ENCODE measurements around the gene ARHGAP20.

The ARHGAP20 gene

GRCh38 chr11:110711448-110711775, 825 bp downstream of the ARHGAP20 start:
- DNase-seq (ENCODE audit: low spot score in 2 of 2), result no peak

GRCh38 chr11:110710628-110711381, 1.4 kb downstream of the ARHGAP20 start:
- peaks cover 14% of the 10 kb centered on the region for H3K4me1 Mint-ChIP-seq
- H3K36me3 Mint-ChIP-seq (ENCODE audit: insufficient read depth), result peaks cover 1% of the 10 kb centered on the region
- peaks cover 55% of the 10 kb centered on the region for H3K27me3 Mint-ChIP-seq
- H3K9me3 Mint-ChIP-seq, result no peaks in the 10 kb centered on the region
- H3K27ac Mint-ChIP-seq (ENCODE audit: low read depth), result no peak overlapping the region
- H3K4me3 Mint-ChIP-seq, result peak overlapping the region; percentile 78
- no peak for ATAC-seq (replicated peaks; ENCODE audit: extremely low read depth, poor library complexity, severe bottlenecking)
- no peak for DNase-seq (ENCODE audit: low spot score in 2 of 2)

More at GRCh38 chr11:110711448-110711775, 825 bp downstream of the ARHGAP20 start:
- H3K9me3 Mint-ChIP-seq, result no peaks in the 10 kb centered on the region
- H3K4me3 Mint-ChIP-seq, result peak overlapping the region; percentile 78
- H3K27me3 Mint-ChIP-seq, result peaks cover 55% of the 10 kb centered on the region
- peaks cover 1% of the 10 kb centered on the region for H3K36me3 Mint-ChIP-seq (ENCODE audit: insufficient read depth)
- H3K27ac Mint-ChIP-seq (ENCODE audit: low read depth), result no peak overlapping the region
- peaks cover 14% of the 10 kb centered on the region for H3K4me1 Mint-ChIP-seq
- ATAC-seq (replicated peaks; ENCODE audit: extremely low read depth, poor library complexity, severe bottlenecking), result no peak

- H3K4me1 Mint-ChIP-seq, result no peaks in the 10 kb centered on the region
- ATAC-seq (replicated peaks; ENCODE audit: extremely low read depth, poor library complexity, severe bottlenecking), result no peak
- no peaks in the 10 kb centered on the region for H3K36me3 Mint-ChIP-seq (ENCODE audit: insufficient read depth)
- peaks cover 24% of the 10 kb centered on the region for H3K27me3 Mint-ChIP-seq
- H3K27ac Mint-ChIP-seq (ENCODE audit: low read depth), result no peak overlapping the region
- DNase-seq (ENCODE audit: low spot score in 2 of 2), result no peak
- no peak overlapping the region for H3K4me3 Mint-ChIP-seq
- H3K9me3 Mint-ChIP-seq, result no peaks in the 10 kb centered on the region
Measured at GRCh38 chr11:110704210-110704864, 7.9 kb downstream of the ARHGAP20 start.

GRCh38 chr11:110691926-110692325, 20.3 kb downstream of the ARHGAP20 start:
- H3K4me3 Mint-ChIP-seq, result no peak overlapping the region
- H3K4me1 Mint-ChIP-seq, result no peaks in the 10 kb centered on the region
- ATAC-seq (replicated peaks; ENCODE audit: extremely low read depth, poor library complexity, severe bottlenecking), result no peak
- peaks cover 9% of the 10 kb centered on the region for H3K27me3 Mint-ChIP-seq
- DNase-seq (ENCODE audit: low spot score in 2 of 2), result no peak
- H3K9me3 Mint-ChIP-seq, result no peaks in the 10 kb centered on the region
- H3K36me3 Mint-ChIP-seq (ENCODE audit: insufficient read depth), result no peaks in the 10 kb centered on the region
- H3K27ac Mint-ChIP-seq (ENCODE audit: low read depth), result no peak overlapping the region

- Mint-ChIP-seq H3K27me3 (peaks cover 9% of the 10 kb centered on the region), H3K4me1 (no peaks in the 10 kb centered on the region), H3K4me3 (no peak overlapping the region), H3K36me3 (ENCODE audit: insufficient read depth) (no peaks in the 10 kb centered on the region), H3K9me3 (no peaks in the 10 kb centered on the region), H3K27ac (ENCODE audit: low read depth) (no peak overlapping the region)
- DNase-seq (ENCODE audit: low spot score in 2 of 2) (no peak), ATAC-seq (replicated peaks; ENCODE audit: extremely low read depth, poor library complexity, severe bottlenecking) (no peak)
Measured at GRCh38 chr11:110689306-110689705, 22.9 kb downstream of the ARHGAP20 start.

GRCh38 chr11:110679323-110679975, 32.8 kb downstream of the ARHGAP20 start:
- H3K9me3 Mint-ChIP-seq, result no peaks in the 10 kb centered on the region
- H3K36me3 Mint-ChIP-seq (ENCODE audit: insufficient read depth), result no peaks in the 10 kb centered on the region
- DNase-seq (ENCODE audit: low spot score in 2 of 2) (no peak), ATAC-seq (replicated peaks; ENCODE audit: extremely low read depth, poor library complexity, severe bottlenecking) (no peak)
- H3K27ac Mint-ChIP-seq (ENCODE audit: low read depth), result no peak overlapping the region
- H3K27me3 Mint-ChIP-seq, result no peaks in the 10 kb centered on the region
- no peaks in the 10 kb centered on the region for H3K4me1 Mint-ChIP-seq
- H3K4me3 Mint-ChIP-seq, result no peak overlapping the region

GRCh38 chr11:110675548-110675947, 36.7 kb downstream of the ARHGAP20 start:
- H3K9me3 Mint-ChIP-seq, result no peaks in the 10 kb centered on the region
- no peak for DNase-seq (ENCODE audit: low spot score in 2 of 2)
- H3K27me3 Mint-ChIP-seq, result peaks cover 9% of the 10 kb centered on the region
- no peaks in the 10 kb centered on the region for H3K4me1 Mint-ChIP-seq
- H3K4me3 Mint-ChIP-seq, result no peak overlapping the region
- H3K36me3 Mint-ChIP-seq (ENCODE audit: insufficient read depth), result no peaks in the 10 kb centered on the region
- no peak for ATAC-seq (replicated peaks; ENCODE audit: extremely low read depth, poor library complexity, severe bottlenecking)
- H3K27ac Mint-ChIP-seq (ENCODE audit: low read depth), result no peak overlapping the region

GRCh38 chr11:110665689-110666465, 46.4 kb downstream of the ARHGAP20 start:
- Mint-ChIP-seq H3K4me3 (no peak overlapping the region), H3K27me3 (peaks cover 19% of the 10 kb centered on the region), H3K9me3 (no peaks in the 10 kb centered on the region), H3K27ac (ENCODE audit: low read depth) (no peak overlapping the region), H3K4me1 (no peaks in the 10 kb centered on the region), H3K36me3 (ENCODE audit: insufficient read depth) (no peaks in the 10 kb centered on the region)
- no peak for ATAC-seq (replicated peaks; ENCODE audit: extremely low read depth, poor library complexity, severe bottlenecking)
- DNase-seq (ENCODE audit: low spot score in 2 of 2), result no peak

GRCh38 chr11:110655967-110656366, 56.3 kb downstream of the ARHGAP20 start:
- Mint-ChIP-seq H3K4me1 (no peaks in the 10 kb centered on the region), H3K4me3 (no peak overlapping the region), H3K27ac (ENCODE audit: low read depth) (no peak overlapping the region), H3K27me3 (peaks cover 42% of the 10 kb centered on the region), H3K36me3 (ENCODE audit: insufficient read depth) (no peaks in the 10 kb centered on the region), H3K9me3 (peaks cover 7% of the 10 kb centered on the region)
- DNase-seq (ENCODE audit: low spot score in 2 of 2), result no peak
- ATAC-seq (replicated peaks; ENCODE audit: extremely low read depth, poor library complexity, severe bottlenecking), result no peak

- peaks cover 46% of the 10 kb centered on the region for H3K27me3 Mint-ChIP-seq
- no peaks in the 10 kb centered on the region for H3K36me3 Mint-ChIP-seq (ENCODE audit: insufficient read depth)
- no peak for ATAC-seq (replicated peaks; ENCODE audit: extremely low read depth, poor library complexity, severe bottlenecking)
- no peak for DNase-seq (ENCODE audit: low spot score in 2 of 2)
- H3K4me3 Mint-ChIP-seq, result no peak overlapping the region
- no peaks in the 10 kb centered on the region for H3K4me1 Mint-ChIP-seq
- H3K27ac Mint-ChIP-seq (ENCODE audit: low read depth), result no peak overlapping the region
- H3K9me3 Mint-ChIP-seq, result peaks cover 9% of the 10 kb centered on the region
Measured at GRCh38 chr11:110654456-110654855, 57.8 kb downstream of the ARHGAP20 start.

GRCh38 chr11:110645253-110645652, 67.0 kb downstream of the ARHGAP20 start:
- no peaks in the 10 kb centered on the region for H3K4me1 Mint-ChIP-seq
- H3K27ac Mint-ChIP-seq (ENCODE audit: low read depth), result no peak overlapping the region
- no peak for ATAC-seq (replicated peaks; ENCODE audit: extremely low read depth, poor library complexity, severe bottlenecking)
- peaks cover 36% of the 10 kb centered on the region for H3K27me3 Mint-ChIP-seq
- DNase-seq (ENCODE audit: low spot score in 2 of 2), result no peak
- H3K36me3 Mint-ChIP-seq (ENCODE audit: insufficient read depth), result no peaks in the 10 kb centered on the region
- H3K9me3 Mint-ChIP-seq, result no peaks in the 10 kb centered on the region
- H3K4me3 Mint-ChIP-seq, result no peak overlapping the region

- Mint-ChIP-seq H3K36me3 (ENCODE audit: insufficient read depth) (no peaks in the 10 kb centered on the region), H3K27me3 (peaks cover 20% of the 10 kb centered on the region), H3K27ac (ENCODE audit: low read depth) (no peak overlapping the region), H3K4me1 (no peaks in the 10 kb centered on the region), H3K4me3 (no peak overlapping the region), H3K9me3 (no peaks in the 10 kb centered on the region)
- DNase-seq (ENCODE audit: low spot score in 2 of 2), result no peak
- ATAC-seq (replicated peaks; ENCODE audit: extremely low read depth, poor library complexity, severe bottlenecking), result no peak
Measured at GRCh38 chr11:110634370-110634769, 77.9 kb downstream of the ARHGAP20 start.
